NCI-H2029 treated with DMSO at 0.1 percent for 48 hours (cell line): Measurements from ENCODE around the gene GPN1.
A peak's percentile ranks its signal among the peaks of the same experiment; 100 is the strongest.
"Not testable (repeated sequence)": the region's sequence is repeated elsewhere in the genome, so short reads cannot be mapped to it uniquely, and the experiment has no call there.

ENCODE experiments used
- DNase-seq: peaks from one replicate; lab custom pipeline; 2025; lab: John Stamatoyannopoulos, UW

GPN1 gene

DNA sequence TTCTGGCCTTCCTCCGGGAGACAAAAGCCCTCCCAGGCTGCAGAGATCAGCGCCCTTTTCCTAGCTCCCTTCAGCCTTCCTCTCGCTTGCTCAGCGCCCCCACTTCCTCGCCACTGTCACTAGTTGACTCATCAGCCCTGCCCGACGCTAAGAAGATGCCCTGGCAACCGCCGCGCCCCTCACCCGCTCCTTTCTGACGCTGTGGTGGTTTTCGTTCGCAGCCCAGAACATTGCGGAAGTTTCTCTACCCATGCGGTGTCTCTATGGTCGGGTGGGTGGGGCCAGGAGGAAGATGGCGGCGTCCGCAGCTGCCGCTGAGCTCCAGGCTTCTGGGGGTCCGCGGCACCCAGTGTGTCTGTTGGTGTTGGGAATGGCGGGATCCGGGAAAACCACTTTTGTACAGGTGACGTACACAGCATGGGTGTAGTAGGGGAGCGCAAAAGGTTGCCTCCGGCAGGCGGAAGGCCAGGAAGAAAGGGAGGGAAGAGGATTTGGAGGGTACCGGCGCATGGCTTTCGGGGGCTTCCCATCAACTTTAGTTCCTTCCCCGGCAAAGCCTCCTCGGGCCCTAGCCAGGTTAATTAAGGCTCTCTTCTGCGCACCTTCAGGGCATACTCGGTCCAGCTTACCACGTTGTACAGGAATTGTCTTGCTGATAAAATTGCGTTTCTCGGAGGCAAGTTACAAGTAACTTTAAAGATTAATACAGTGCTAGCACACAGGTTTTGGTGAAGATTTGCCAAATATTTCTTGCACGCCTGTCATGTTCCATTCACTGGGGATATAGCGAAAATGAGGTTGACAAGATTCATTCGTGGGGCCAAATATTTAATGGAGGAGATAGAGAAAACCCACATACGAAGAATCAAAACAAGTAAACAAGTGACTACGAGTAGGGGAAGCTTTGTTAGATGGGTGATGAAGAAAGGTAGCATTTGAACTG lies at the start of gene GPN1, which contains the start of gene CCDC121:
GPN1 (plus strand) TSS at position 284 of the 943 bp plus-strand sequence; CDS start at position 293, 9 bp downstream.
CCDC121 (minus strand) TSS at position 246 of the 943 bp plus-strand sequence. CDS start 1,213 bp downstream, outside the sequence.
- peak; percentile 21 for DNase-seq

DNA sequence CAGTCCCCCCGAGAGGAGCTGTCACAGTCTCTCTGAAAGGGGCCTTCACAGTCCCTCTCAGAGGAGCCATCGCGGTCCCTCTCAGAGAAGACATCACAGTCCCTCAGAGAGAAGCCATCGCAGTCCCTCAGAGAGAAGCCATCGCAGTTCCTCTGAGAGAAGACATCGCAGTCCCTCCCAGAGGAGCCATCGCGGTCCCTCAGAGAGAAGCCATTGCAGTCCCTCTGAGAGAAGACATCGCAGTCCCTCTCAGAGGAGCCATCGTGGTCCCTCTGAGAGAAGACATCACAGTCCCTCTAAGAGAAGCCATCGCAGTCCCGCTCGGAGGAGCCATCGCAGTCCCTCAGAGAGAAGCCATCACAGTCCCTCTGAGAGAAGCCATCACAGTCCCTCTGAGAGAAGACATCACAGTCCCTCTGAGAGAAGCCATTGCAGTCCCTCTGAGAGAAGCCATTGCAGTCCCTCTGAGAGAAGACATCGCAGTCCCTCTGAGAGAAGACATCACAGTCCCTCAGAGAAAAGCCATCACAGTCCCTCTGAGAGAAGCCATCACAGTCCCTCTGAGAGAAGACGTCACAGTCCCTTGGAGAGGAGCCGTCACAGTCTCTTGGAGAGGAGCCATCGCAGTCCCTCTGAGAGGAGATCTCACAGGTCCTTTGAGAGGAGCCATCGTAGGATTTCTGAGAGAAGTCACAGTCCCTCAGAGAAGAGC lies 47.3 kb upstream of the GPN1 start:
- DNase-seq: no peak

GRCh38 chr2:27582129-27582694 lies 46.6 kb upstream of the GPN1 start:
- DNase-seq: no peak

DNA sequence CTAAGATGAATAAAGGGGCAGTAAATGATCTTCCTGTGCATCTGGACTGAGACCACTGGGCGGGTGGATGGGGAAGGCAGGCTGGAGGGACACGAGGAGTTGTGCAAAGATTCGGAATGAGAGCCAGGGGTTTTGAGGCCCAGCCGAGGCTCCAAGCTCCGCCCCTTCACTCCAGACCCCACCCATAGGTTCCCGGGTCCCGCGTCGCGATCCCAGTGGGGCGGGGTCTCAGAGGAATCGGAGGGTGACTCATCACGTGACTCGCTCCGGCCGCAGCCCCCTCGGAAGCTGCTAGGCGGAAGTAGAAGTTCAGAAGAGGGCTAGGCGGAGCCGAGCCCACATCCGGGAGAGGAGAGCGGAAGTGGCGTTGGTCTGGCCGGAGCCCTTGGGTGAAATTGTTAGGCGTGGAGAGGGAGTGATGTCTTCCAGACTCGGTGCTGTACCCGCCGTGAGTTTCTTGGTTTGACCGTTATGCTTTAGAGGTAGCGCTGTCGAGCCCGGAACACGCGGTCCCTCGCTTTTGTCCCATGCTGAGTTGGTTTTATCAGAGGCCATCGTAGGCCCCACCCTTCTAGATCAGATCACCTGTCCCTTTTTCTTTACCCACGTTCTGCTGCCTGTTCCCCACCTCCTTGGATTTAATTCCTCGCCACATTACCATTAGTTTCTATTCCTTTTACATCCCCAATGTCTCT lies 46.0 kb upstream of the GPN1 start, which contains the start of gene ZNF512:
ZNF512 (plus strand) TSS at position 348 of the 695 bp plus-strand sequence; CDS start at position 419, 71 bp downstream.
- peak; percentile 71 for DNase-seq

DNA sequence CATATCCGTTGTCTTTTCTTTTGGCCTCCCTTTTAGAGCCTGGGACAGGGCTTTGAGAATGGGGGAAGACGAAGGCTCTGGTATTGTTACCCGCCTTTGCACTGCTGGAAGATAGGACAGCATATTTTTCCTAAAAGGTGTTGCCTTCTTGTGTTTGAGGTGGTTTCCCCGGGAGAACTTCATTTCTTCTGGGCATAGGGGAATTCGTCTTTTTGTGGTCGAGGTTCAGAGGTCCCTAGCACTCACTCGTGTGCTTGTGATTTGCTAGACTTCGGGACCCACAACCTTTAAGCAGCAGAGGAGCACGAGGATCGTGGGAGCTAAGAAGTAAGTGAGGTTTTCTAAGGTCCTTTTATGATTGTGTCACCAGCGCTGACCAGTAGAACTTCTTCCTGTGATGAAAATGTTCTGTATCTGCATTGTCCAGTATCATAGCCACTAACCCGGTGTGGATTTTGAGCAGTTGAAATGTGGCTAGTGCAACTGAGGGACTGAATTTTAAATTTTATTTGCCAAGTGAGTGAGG lies 45.4 kb upstream of the GPN1 start:
- DNase-seq: no peak

- DNase-seq: no peak
Observed at GRCh38 chr2:27584597-27584996, 44.3 kb upstream of the GPN1 start.

DNA sequence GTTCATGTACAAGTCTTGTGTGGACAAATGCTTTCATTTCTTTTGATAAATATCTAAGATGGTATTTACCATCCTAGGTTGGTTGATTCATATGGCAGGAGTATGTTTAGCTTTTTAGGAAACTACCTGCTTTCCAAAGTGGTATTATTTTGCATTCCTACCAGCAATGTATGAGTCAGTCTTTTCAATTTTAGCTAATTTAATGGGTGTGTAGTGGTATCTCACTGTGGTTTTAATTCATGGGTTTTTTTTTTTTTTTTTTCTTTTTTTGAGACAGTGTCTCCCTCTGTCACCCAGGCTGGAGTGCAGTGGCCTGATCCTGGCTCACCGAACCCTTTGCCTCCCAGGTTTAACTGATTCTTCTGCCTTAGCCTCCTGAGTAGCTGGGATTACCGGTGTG lies 41.8 kb upstream of the GPN1 start:
- DNase-seq: no peak

DNA sequence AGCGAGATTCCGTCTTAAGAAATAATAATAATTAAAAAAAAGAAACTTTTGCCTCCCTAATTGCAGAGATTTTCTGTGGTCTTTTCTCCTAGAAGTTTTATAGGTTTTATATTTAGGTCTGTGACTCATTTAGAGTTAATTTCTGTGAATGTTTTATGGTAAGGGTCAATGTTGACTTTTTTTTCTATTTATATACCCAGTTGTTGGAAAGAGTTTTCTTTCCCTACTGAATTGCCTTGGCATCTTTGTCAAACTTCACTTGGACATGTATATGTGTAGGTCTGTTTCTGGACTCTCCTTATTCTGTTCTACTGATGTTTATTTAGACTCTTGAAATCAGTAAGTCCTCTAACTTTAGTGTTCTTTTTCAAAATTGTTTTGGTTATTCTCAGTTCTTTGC lies 40.5 kb upstream of the GPN1 start:
- DNase-seq: no peak

DNA sequence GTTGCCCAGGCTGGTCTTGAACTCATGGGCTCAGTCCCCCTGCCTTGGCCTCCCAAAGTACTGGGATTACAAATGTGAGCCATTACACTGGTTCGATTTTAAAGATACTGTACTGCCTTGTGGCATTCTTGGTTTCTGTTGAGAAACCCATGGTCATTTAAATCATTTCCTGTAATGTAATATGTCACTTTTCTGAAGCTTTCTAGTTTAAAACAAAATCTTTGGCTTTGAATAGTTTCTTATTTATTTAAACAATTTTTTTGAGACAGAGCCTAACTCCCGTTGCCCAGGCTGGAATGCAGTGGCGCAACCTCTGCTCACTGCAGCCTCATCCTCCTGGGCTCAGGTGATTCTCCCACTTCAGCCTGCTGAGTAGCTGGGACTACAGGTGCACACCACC lies 37.1 kb upstream of the GPN1 start:
- DNase-seq: no peak

DNA sequence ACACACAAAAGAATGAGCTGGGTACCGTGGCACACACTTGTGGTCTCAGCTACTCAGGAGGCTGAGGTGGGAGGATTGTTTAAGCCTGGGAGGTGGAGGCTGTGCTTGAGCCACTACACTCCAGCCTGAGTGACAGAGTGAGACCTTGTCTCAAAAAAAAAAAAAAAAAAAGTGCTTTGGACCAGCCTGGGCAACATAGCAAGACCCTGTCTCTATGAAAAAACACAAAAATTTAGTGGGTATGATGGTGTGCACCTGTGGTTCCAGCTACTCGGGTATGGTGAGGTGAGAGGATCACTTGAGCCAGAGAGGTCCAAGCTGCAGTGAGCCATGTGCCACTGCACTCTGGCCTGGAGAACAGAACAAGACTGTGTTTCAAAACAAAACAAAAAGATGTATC lies 35.6 kb upstream of the GPN1 start:
- no peak for DNase-seq

- not testable (repeated sequence) for DNase-seq
Observed at GRCh38 chr2:27594020-27594703, 34.7 kb upstream of the GPN1 start.

DNA sequence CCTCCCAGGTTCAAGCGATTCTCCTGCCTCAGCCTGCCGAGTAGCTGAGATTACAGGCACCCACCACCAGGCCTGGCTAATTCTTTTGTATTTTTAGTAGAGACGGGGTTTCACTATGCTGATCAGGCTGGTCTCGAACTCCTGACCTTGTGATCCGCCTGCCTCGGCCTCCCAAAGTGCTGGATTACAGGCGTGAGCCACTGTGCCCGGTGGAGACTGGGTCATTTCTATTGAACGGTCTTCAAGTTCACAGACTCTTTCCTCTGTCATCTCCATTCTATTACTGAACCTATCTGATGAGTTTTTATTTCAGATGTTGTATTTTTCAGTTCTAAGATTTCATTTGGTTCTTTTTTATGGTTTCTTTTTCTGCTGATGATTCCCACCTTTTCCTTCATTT lies 33.4 kb upstream of the GPN1 start:
- DNase-seq: not testable (repeated sequence)

- DNase-seq: no peak
Observed at GRCh38 chr2:27596627-27597026, 32.2 kb upstream of the GPN1 start.

DNA sequence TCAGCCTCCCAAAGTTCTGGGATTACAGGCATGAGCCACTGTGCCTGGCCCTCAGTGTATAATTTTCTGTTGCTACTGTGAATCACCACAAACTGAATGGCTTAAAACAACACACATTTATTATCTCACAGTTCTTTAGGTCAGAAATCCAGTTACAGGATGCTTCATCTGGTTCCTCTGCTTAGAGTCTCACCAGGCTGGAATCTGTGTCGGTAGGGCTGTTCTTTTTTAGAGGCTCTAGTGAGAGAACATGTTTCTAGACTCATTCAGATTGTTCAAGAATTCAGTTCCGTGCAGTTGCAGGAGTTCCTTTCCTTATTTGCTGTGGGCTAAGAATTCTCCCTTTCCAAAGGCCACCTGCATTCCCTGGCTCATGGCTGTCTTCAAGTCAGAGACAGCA lies 22.2 kb upstream of the GPN1 start:
- DNase-seq: no peak

- DNase-seq: no peak
Observed at GRCh38 chr2:27613985-27614384, 14.9 kb upstream of the GPN1 start.

DNA sequence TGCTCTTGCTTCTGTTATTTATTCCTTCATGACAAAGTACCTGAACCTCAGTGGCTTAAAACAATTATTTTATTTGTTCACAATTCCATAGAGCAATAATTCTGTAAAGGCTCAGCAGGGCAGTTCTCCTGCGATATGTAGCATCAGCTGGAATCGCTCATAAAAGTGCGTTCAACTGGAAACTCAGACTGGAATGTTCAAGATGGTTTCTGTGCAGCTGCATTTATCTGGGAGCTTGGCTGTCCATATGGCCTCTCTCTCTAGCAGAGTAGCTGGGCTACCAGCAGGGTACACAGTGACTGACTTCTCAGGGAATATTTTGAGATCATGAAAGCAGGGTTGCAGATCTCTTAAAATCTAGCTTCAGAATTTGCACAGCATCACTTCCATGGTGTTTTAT lies 13.5 kb upstream of the GPN1 start:
- DNase-seq: no peak

- DNase-seq: no peak
Observed at GRCh38 chr2:27621524-27621923, 7.3 kb upstream of the GPN1 start.

DNA sequence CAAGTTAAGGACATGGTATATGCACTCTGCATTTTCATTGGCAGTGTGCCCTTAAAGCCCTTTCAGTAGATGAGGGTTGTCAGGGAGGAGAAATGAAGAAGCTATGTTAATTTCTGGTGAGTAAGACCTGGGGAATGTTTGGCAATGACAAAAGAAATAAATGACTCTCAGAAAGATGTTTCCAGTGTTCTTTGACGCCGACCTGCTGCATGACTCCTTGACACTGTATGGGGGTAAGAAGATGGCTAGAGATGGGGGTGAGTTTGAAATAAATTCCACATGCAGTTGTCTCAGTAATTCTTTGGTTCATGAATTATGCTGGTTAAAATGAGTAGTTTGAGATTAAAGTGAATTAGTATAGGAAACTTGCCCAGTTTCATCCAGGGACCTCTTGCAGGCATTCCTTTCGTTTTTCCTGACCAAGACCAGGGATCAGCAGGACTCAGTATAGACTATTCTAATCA lies 5.9 kb upstream of the GPN1 start:
- no peak for DNase-seq

GRCh38 chr2:27624943-27625342 lies 3.9 kb upstream of the GPN1 start:
- no peak for DNase-seq

GRCh38 chr2:27626323-27626722 lies 2.5 kb upstream of the GPN1 start:
- DNase-seq: not testable (repeated sequence)

- DNase-seq: not testable (repeated sequence)
Observed at GRCh38 chr2:27626921-27627320, 1.9 kb upstream of the GPN1 start.
